HG02970 (cell line): ENCODE data around the gene SERPINF2.
"Not testable (repeated sequence)": the region's sequence is repeated elsewhere in the genome, so short reads cannot be mapped to it uniquely, and the experiment has no call there.

Experiments used
- ATAC-seq: cut with Tn5 transposase; IDR thresholded peaks from one replicate; pipeline ENCODE4 v1.9.1; 2021; ENCODE audit warnings: mild to moderate bottlenecking, moderate library complexity, moderate number of reproducible peaks; ENCODE audit not compliant: unreplicated experiment, low FRiP score

SERPINF2 gene

DNA sequence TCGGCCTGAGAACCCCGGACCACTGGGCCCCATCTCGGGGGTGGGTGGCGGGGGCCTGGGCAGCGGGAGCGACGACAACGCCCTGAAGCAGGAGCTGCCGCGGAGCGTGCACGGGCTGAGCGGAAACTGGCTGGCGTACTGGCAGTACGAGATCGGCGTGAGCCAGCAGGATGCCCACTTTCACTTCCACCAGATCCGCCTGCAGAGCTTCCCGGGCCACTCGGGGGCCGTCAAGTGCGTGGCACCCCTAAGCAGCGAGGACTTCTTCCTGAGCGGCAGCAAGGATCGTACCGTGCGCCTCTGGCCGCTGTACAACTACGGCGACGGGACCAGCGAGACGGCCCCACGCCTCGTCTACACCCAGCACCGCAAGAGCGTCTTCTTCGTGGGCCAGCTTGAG is 8.9 kb upstream of the SERPINF2 start:
- no peak for ATAC-seq

DNA sequence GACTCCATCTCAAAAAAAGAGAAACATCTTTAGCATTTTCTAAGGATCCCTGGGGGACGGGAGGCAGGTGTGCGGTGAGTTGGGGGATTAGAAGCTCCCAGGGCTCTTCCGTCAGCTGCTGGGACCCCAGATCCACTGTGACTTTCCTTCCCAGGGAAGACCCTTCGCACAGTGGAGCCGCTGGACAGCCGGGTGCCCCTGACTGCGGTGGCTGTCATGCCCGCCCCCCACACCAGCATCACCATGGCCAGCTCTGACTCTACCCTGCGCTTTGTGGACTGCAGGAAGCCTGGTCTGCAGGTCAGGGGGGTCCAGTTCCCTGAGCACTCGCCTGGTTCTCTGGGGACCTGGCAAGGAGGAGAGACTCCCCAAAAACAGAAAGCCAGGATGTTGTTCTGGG is 7.3 kb upstream of the SERPINF2 start:
- no peak for ATAC-seq

DNA sequence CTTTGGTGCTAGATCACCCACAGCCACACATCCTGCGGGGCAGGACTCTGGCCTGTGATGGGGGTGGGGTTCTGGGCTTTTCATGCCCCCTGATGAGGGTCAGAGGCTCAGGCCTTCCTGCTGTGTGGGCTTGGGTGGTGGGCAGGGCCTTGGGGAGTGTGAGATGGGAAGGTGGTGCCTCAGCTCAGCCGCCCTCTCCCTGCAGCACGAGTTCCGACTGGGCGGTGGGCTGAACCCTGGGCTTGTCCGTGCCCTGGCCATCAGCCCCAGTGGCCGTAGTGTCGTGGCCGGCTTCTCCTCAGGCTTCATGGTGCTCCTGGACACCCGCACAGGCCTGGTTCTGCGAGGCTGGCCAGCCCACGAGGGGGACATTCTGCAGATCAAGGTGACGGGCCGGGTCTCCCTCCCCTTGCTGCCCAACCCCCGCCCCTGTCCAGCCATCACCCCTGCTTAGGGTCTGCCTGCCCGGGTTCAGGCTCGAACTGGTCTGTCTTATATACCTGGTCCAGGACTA is 6.8 kb upstream of the SERPINF2 start:
- ATAC-seq: no peak

DNA sequence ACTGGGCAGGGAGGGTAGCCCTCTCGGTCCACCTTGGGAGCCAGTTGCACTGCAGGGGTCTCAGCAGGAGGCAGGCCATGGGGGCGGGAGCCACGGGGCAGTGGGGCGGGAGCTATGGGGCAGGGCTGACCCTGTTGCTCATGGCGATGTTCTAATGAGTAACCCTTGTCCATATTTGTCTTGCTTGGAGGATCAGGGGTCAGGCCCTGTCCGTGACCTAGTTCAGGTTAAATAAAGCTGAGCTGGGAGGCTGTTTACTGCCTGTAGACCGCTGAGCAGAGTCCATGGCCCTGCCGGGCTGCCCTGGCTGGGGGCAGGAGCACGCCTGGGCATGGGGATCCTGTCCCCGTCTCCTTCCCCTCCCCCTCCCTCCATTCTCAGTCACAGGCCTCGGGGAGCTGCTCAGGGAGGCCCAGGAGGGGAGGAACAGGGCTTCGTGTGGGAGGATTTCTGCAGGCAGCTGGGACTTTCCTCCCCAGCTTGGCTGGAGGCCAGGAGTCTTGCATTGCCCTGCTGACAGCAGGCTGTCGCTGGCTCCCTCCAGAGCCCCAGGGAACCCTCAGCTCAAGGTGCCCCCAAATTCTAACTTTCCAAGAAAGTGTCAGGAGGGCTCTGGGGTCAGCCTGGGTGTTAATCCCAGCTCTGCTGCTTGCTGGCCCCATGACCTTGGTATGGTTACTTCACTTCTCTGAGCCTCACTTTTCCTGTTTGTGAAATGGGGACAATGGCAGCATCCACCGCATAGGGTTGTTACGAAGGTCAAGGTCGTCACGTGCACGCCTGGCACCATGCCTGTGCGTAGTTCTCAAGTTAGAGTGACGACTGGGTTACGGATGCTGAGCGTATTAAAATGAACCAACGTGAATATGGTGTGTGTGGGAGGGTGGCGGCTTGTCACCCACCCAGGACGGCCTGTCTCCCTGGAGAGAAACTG is 6.1 kb upstream of the SERPINF2 start:
- ATAC-seq: no peak

DNA sequence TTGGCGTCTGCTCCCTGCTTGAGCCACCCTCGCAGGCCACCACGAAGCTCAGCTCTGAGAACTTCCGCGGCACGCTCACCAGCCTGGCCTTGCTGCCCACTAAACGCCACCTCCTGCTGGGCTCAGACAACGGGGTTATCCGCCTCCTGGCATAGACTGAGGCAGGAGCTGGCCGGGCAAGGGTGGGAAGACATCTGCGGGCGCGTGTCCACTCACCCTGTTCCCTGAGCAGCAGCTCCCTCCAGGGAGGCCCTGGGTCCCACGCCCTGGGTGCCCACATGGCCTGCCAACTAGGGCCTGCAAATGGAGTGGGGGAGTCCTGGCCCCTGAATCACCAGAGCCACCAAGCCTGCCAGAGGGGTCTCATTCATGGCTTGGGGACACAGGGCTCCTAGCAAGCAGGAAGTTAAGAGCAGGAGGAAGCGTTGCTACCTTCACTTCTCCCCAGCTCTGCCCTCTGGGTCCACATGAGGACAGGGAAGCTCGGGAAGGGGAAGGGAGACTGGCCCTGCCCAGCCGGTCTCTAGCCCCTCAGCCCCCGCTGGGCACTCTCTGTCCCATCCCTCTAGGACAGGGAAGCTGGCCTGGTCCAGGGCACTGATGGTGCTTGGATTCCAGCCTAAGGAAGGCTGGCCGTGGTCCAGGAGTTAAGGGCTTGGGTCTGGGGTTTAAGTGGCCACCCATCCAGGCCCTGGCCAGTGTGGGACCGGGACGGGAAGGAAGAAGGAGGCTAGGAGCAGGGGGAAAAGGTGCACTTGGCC is 5.0 kb upstream of the SERPINF2 start:
- ATAC-seq: no peak

DNA sequence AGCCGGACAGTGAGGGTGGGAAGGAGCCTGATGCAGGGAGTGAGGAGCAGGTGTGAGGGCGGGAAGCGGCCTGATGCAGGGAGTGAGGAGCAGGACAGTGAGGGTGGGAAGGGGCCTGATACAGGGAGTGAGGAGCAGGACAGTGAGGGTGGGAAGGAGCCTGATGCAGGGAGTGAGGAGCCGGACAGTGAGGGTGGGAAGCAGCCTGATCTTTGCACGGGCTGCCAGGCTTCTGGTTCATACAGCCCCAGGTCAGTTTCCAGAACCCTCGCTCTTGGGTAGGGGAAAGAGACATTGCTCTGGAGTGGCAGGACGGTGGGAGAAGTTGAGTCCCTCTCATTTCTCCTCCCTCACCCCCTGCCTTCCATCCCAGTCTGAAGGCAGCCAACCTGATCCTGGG is 772 bp upstream of the SERPINF2 start:
- ATAC-seq: not testable (repeated sequence)

DNA sequence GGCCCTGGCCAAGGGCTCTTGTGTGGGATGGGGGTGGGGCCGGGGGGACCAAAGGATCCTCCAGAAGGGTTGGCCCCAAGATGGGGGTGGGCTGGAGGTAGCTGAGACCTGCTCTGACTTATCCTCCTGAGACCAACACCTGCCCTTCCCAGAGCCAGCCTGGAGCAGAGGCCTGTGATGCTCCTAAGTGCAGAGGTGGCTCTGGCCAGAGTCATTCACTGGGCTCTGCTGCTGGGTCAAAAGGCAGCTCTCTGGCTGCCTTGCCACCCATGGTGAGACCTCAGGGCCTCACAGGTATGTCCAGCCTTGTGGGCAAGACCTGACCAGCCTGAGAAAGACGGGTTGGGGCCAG is 393 bp downstream of the SERPINF2 start:
- ATAC-seq: no peak

DNA sequence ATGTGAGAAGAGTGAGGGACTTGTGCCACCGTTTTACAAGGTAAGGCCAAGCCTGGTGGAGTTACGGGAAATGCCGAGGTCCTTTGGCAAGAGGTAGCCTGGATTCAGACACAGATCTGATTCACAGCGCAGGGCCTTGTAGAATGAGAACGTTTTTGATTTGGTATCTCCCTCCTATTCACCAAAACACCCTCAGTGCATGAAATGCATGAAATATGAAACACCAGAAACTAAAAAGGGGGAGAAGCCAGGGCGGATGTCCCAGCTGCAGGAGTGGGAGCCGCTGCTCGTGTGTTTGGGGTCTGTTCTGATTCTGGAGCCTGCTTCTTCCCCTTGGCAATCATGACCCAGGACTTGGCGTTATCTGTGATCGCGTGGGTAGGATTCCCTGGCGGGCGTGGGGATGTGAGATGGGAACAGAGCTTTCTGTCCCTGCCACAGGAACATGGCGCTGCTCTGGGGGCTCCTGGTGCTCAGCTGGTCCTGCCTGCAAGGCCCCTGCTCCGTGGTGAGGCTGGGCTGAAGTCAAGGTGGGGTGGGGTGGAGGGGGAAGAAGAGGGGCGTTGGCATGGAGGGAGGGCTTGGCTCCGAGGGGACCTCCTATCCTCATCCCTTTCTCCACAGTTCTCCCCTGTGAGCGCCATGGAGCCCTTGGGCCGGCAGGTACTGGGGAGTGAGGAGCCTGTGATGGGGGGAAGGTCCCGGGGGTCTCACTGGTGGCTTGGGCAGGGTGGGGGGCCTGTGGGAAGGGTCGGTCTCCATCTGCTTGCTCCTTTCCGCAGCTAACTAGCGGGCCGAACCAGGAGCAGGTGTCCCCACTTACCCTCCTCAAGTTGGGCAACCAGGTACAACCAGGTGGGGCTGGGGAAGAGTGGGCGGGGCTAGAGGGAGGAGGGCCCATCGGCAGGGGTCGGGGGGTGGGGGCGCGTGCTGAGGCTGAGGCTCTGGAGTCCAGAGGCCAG is 2.2 kb downstream of the SERPINF2 start:
- no peak for ATAC-seq

DNA sequence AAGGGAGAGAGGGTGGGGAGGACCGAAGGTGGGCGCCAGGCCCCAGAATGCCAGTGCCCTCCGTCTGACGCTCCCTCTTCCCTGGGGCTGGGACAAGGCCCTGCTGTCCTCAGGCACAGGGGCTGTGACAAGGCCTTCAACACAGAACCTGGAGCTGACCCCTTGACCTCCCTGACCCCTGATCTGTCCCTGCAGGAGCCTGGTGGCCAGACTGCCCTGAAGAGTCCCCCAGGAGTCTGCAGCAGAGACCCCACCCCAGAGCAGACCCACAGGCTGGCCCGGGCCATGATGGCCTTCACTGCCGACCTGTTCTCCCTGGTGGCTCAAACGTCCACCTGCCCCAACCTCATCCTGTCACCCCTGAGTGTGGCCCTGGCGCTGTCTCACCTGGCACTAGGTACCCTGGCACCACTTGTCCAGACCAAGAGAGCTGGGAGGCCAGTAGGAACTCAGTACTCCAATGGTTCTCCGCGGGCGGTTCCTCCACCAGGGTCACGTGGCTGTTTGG is 2.9 kb downstream of the SERPINF2 start:
- ATAC-seq: no peak

DNA sequence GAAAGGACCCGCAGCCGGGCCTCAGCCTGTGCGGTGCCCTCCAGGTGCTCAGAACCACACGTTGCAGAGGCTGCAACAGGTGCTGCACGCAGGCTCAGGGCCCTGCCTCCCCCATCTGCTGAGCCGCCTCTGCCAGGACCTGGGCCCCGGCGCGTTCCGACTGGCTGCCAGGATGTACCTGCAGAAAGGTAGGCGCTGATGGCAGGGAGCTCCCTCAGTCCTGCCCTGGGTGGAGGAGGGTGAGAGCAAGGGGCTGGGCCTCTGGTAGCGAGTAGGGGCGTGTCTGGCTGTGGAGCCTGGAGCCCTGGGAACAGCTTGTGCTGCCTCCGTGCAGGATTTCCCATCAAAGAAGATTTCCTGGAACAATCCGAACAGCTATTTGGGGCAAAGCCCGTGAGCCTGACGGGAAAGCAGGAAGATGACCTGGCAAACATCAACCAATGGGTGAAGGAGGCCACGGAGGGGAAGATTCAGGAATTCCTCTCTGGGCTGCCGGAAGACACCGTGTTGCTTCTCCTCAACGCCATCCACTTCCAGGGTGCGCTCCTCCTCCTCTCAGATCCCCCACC is 4.4 kb downstream of the SERPINF2 start:
- no peak for ATAC-seq

DNA sequence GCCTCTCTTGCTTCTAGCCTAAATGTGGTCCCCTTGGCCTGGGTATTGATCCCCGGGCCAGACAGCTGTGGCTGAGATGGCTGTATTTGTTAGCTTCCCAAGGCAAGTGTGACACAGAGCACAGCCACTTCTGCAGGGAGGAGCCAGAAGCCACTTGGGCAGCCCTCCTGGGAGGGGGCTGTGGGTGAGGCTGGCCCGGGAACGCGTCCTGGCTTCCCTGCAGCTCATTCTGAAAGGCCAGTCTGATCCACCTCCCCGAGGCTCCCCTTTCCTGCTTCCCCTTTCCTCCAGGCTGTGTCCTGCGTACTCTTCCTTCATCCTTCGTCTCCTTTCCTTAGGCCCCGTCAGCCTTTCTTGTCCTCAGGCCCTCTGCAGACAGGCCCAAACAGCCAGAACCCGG is 8.0 kb downstream of the SERPINF2 start:
- no peak for ATAC-seq

DNA sequence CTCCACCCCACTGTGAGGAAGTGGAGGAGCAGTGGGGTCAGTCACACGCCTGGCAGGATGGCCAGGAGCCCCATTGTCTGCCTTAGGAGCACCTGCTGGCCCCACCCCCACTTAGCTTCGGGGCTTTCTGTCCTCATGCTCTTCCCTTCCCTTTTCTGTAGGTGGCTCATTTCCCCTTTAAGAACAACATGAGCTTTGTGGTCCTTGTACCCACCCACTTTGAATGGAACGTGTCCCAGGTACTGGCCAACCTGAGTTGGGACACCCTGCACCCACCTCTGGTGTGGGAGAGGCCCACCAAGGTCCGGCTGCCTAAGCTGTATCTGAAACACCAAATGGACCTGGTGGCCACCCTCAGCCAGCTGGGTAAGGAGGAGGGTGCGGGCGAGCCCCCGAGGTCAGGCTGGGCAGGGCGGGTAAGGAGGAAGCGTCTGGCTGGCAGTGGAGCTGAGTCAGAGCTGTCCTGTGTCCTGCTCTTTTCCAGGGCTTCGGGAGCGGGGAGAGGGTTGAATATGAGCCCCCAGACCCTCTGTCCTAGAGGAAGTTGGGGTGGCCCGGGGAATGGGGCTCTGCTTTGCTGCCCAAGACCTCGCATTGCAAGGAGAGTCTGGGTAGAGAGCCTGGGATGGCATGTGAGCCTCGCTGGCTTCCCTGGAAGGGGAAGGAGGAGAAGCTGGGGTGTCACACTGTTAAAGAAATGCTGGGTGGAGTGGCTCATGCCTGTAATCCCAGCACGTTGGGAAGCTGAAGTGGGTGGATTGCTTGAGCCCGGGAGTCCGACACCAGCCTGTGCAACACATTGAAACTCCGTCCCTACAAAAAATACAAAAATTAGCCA is 10.0 kb downstream of the SERPINF2 start:
- no peak for ATAC-seq

DNA sequence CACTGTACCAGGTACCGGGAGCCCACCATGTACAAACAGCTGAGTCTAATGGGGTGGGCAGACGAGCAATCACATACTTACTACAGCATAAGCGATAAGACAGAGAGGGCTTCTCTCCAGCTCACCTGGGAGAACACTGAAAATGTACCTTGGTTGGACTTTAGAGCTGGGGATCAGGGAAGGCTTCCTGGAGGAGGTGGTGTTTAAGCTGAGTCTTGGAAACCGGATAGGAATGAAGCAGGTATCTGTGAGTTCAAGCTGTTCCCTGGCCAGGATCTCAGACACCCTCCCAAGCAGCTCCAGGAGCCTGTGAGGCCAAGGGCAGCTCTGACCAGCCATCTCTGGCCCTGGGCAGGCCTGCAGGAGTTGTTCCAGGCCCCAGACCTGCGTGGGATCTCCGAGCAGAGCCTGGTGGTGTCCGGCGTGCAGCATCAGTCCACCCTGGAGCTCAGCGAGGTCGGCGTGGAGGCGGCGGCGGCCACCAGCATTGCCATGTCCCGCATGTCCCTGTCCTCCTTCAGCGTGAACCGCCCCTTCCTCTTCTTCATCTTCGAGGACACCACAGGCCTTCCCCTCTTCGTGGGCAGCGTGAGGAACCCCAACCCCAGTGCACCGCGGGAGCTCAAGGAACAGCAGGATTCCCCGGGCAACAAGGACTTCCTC is 11.2 kb downstream of the SERPINF2 start:
- no peak for ATAC-seq

DNA sequence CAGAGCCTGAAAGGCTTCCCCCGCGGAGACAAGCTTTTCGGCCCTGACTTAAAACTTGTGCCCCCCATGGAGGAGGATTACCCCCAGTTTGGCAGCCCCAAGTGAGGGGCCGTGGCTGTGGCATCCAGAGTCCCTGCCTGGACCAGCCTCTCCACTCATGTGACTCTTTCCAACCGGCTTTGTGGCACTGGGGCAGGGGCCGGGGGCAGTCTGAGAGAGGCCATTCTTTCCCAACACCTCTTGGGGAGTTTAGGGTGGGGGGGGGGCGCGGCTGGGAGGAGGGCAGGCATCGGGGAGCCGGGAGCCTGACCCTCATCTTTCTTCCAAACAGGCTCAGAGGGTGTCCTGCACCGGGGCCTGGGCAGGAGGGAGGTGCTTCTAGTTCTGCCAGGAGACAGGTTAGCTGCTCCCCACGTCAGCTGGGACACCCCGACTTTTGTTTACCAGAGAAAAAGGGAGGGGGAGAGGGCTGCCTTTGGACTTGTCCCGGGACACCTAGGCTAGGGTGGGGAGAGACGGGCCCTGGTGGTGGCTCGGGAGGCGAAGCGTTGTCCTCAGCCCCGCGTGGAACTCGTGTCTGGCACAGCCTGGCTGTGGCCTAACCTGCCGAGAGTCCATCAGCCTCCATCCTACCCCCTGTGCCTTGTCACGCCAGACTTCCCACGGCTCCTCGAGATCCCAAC is 11.9 kb downstream of the SERPINF2 start:
- ATAC-seq: no peak

DNA sequence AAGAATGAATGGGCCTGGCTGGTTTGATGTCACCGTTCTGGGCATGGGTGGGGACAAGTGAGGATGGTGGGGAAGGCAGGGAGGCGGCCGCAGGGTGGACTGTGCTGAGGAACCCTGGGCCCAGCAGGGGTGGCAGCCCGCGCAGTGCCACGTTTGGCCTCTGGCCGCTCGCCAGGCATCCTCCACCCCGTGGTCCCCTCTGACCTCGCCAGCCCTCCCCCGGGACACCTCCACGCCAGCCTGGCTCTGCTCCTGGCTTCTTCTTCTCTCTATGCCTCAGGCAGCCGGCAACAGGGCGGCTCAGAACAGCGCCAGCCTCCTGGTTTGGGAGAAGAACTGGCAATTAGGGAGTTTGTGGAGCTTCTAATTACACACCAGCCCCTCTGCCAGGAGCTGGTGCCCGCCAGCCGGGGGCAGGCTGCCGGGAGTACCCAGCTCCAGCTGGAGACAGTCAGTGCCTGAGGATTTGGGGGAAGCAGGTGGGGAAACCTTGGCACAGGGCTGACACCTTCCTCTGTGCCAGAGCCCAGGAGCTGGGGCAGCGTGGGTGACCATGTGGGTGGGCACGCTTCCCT is 12.7 kb downstream of the SERPINF2 start:
- no peak for ATAC-seq

DNA sequence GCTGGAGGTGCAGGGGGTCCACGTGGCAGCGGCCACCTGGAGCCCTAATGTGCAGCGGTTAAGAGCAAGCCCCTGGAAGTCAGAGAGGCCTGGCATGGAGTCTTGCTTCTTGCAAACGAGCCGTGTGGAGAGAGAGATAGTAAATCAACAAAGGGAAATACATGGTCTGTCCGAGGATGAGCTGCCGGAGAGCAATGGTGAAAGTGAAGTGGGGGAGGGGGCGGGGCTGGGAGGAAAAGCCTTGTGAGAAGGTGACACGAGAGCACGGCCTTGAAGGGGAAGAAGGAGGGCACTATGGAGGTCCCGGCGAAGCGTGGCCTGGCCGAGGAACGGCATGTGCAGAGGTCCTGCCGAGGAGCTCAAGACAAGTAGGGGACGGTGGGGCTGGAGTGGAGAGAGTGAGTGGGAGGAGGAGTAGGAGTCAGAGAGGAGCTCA is 13.2 kb downstream of the SERPINF2 start:
- no peak for ATAC-seq

DNA sequence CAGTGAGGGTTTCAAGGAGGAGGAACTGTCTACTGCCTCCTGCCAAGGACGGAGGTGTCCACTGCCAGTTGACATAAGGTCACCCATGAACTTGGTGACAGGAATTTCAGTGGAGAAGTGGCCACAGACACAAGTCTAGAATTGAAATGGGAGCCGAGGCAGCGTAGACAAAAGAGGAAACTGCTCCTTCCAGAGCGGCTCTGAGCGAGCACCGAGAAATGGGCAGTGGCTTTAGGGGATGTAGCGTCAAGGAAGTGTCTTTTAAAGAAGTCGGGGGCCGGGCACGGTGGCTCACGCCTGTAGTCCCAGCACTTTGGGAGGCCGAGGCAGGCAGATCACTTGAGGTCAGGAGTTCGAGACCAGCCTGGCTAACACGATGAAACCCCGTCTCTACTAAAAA is 16.1 kb downstream of the SERPINF2 start:
- no peak for ATAC-seq

DNA sequence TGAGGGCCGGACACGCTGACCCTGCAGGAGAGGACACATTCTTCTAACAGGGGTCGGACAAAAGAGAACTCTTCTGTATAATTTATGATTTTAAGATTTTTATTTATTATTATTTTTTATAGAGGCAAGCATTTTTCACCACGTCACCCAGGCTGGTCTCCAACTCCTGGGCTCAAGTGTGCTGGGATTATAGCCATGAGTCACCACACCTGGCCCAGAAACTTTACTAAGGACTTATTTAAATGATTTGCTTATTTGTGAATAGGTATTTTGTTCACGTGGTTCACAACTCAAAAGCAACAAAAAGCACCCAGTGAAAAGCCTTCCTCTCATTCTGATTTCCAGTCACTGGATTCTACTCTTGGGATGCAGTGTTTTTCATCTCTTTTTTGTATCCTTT is 16.9 kb downstream of the SERPINF2 start:
- ATAC-seq: no peak
